DOHH2 (cell line): ENCODE data around the gene STK16.

ENCODE experiments used
- EZH2phosphoT487 ChIP-seq: fragments of 200-600 bp; sonication (generic); IDR thresholded peaks from 2 replicates; pipeline ENCODE4 v1.6.1; 2017; ENCODE audit warnings: borderline replicate concordance, mild to moderate bottlenecking, antibody characterized with exemption, low read length, moderate library complexity, mixed read lengths
- TF ChIP-seq, protein P1 (sequence below): fragments of 200-600 bp; sonication (generic); IDR thresholded peaks from one replicate; pipeline ENCODE4 v1.5.1; 2014; ENCODE audit warnings: antibody characterized with exemption, mild to moderate bottlenecking, low read depth, low read length; ENCODE audit not compliant: poor library complexity, severe bottlenecking

DNA sequence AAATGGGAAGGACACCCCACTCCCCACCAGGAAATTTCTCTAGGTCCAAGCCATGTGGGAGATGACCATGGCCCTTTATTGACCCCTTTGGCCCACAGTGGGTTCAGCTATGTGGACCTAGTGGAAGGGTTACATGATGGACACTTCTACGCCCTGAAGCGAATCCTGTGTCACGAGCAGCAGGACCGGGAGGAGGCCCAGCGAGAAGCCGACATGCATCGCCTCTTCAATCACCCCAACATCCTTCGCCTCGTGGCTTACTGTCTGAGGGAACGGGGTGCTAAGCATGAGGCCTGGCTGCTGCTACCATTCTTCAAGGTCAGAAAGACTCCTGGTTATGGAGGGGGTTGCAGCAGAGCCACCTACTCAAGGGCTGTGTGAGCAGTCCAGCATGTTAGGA lies 1.3 kb downstream of the STK16 start:
- TF ChIP-seq, protein P1, sequence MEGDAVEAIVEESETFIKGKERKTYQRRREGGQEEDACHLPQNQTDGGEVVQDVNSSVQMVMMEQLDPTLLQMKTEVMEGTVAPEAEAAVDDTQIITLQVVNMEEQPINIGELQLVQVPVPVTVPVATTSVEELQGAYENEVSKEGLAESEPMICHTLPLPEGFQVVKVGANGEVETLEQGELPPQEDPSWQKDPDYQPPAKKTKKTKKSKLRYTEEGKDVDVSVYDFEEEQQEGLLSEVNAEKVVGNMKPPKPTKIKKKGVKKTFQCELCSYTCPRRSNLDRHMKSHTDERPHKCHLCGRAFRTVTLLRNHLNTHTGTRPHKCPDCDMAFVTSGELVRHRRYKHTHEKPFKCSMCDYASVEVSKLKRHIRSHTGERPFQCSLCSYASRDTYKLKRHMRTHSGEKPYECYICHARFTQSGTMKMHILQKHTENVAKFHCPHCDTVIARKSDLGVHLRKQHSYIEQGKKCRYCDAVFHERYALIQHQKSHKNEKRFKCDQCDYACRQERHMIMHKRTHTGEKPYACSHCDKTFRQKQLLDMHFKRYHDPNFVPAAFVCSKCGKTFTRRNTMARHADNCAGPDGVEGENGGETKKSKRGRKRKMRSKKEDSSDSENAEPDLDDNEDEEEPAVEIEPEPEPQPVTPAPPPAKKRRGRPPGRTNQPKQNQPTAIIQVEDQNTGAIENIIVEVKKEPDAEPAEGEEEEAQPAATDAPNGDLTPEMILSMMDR, result no peak
- no peak for TF ChIP-seq EZH2phosphoT487
